ENCODE results near the gene PTPRK.

- TF ChIP-seq CTCF (IDR thresholded peaks at IDR 0.05), result no peak
- no peak for TF ChIP-seq POLR2A (IDR thresholded peaks at IDR 0.05)
Observed at GRCh38 chr6:128200789-128201188, 319.6 kb downstream of the PTPRK start.

Measured in lower leg skin (tissue), 3 donors.